ENCODE data around the gene PRKD2. TPM values are rescaled to one million over a fixed set of nuclear protein-coding genes. Genes with fewer than 3 reads are reported as not detected.

The PRKD2 gene
- total and polyA plus RNA-seq, 2 of the 8 experiments (the other 6 are each of a cell fraction or from before 2014, with no cell fraction given): 24.4 to 63.8 TPM

GRCh38 chr19:46640656-46641055 is 76.3 kb downstream of the PRKD2 start:
- Histone ChIP-seq H3K27me3 (replicated peaks in 1 of 4; ENCODE audit: control insufficient read depth in 3 of 4, extremely low read depth in 1 of 4, insufficient read depth in 3 of 4, low read length in 3 of 4) (peaks cover 3 to 40% (median 33%) of the 10 kb centered on the region in 4 experiments), H2BK120ac (replicated peaks; ENCODE audit: low read depth, low read length) (no peak overlapping the region), H3K9me3 (ENCODE audit: insufficient read depth in 2 of 2, low read depth in 1 of 2, low read length in 1 of 2) (no peaks in the 10 kb centered on the region), H3K23ac (ENCODE audit: insufficient read length) (no peak overlapping the region), H3K56ac (replicated peaks; ENCODE audit: insufficient read length, low read depth, low read length) (no peak overlapping the region), H2AFZ (ENCODE audit: low read length) (no peak overlapping the region), H2BK15ac (ENCODE audit: low read length) (no peak overlapping the region), H3K79me1 (ENCODE audit: low read depth, low read length) (no peaks in the 10 kb centered on the region), H4K5ac (ENCODE audit: insufficient read length, low read depth, low read length) (no peak overlapping the region), H4K91ac (replicated peaks; ENCODE audit: insufficient read length, low read length) (no peak overlapping the region), H3K27ac (ENCODE audit: low read depth, low read length) (no peak overlapping the region), H3K14ac (ENCODE audit: insufficient read length) (no peak overlapping the region), H3K4me2 (ENCODE audit: insufficient read depth in 1 of 2, low read depth in 2 of 2, low read length in 2 of 2) (no peak overlapping the region; a peak in 1 of 4 replicates), H3K36me3 (ENCODE audit: control insufficient read depth in 2 of 4, insufficient read depth in 4 of 4, low read length in 3 of 4) (no peaks in the 10 kb centered on the region), H3K4ac (replicated peaks; ENCODE audit: insufficient read length, low read depth, low read length) (no peak overlapping the region), H4K20me1 (replicated peaks in 1 of 2; ENCODE audit: control insufficient read depth in 1 of 2, insufficient read depth in 2 of 2, low read length in 2 of 2) (peaks cover 0 to 9% of the 10 kb centered on the region in 2 experiments), H2BK12ac (ENCODE audit: low read depth, low read length) (no peak overlapping the region), H3K4me3 (ENCODE audit: extremely low read depth in 1 of 4, insufficient read depth in 2 of 4, low read depth in 3 of 4, low read length in 4 of 4) (no peak overlapping the region), H3K9ac (replicated peaks in 1 of 4; ENCODE audit: extremely low read depth in 1 of 4, low read depth in 3 of 4, low read length in 3 of 4) (no peak overlapping the region), H2BK5ac (ENCODE audit: low read depth, low read length) (no peak overlapping the region), H4K8ac (ENCODE audit: extremely low read depth, insufficient read depth, low read length) (no peak overlapping the region), H3K79me2 (ENCODE audit: control insufficient read depth in 1 of 2, insufficient read depth in 2 of 2, low read length in 2 of 2) (no peaks in the 10 kb centered on the region), H3K4me1 (replicated peaks in 1 of 4; ENCODE audit: control insufficient read depth in 3 of 4, insufficient read depth in 4 of 4, low read length in 3 of 4) (peaks cover 0 to 10% (median 6%) of the 10 kb centered on the region in 4 experiments; a peak in 5 of 7 replicates), H2BK20ac (ENCODE audit: low read length) (no peak overlapping the region), H3K18ac (ENCODE audit: extremely low read depth, low read length) (no peak overlapping the region), H3K23me2 (ENCODE audit: low read depth, low read length) (peaks cover 17% of the 10 kb centered on the region), H2AK5ac (ENCODE audit: low read depth, low read length) (no peak overlapping the region)
- POLR2A ChIA-PET (ENCODE audit: partially characterized antibody): interaction anchor here (1.0 to 2.1 kb wide), 2 partner anchors 12 to 34 kb away, joined by 3 to 5 read pairs; no protein-coding TSS in a partner anchor
- DNase-seq (ENCODE audit: low read depth in 1 of 2, low spot score in 2 of 2) (no peak), FAIRE-seq (no peak)
- 74% methylated on average over 2 of the region's 2 CpGs; no CpG with 5 or more reads in 1 of the 2 experiments for WGBS, 2 experiments (ENCODE audit: extremely low coverage in 1 of 2, insufficient coverage in 1 of 2, insufficient read length in 1 of 2, insufficient replicate concordance in 2 of 2, low coverage in 1 of 2, low lambda C conversion rate in 2 of 2, missing lambda C conversion rate in 1 of 2)
- CTCF ChIA-PET (ENCODE audit: partially characterized antibody): interaction anchor here (0.8 to 1.0 kb wide), 3 partner anchors 9 to 61 kb away, joined by 3 read pairs; no protein-coding TSS in a partner anchor
- TF ChIP-seq CEBPB (IDR thresholded peaks at IDR 0.05; ENCODE audit: low read depth, low read length): no peak
- no peak for TF ChIP-seq TCF12 (IDR thresholded peaks at IDR 0.05; ENCODE audit: low read depth, low read length)
- TF ChIP-seq SP2 (IDR thresholded peaks at IDR 0.05; ENCODE audit: low read length): no peak
- TF ChIP-seq PHF8 (conservative IDR thresholded peaks at IDR 0.05; ENCODE audit: low read depth, low read length): no peak
- TF ChIP-seq SUZ12 (IDR thresholded peaks at IDR 0.05; ENCODE audit: low read length): no peak
- no peak for TF ChIP-seq BCL11A (IDR thresholded peaks at IDR 0.05; ENCODE audit: low read depth in 2 of 2, low read length in 2 of 2)
- no peak for TF ChIP-seq TAF1 (IDR thresholded peaks at IDR 0.05; ENCODE audit: low read depth, low read length)
- TF ChIP-seq BRCA1 (IDR thresholded peaks at IDR 0.05; ENCODE audit: low read depth, low read length): no peak
- no peak for TF ChIP-seq EGR1 (IDR thresholded peaks at IDR 0.05; ENCODE audit: borderline replicate concordance, low read depth, low read length)
- no peak for TF ChIP-seq JUND (IDR thresholded peaks at IDR 0.05; ENCODE audit: low read length)
- no peak for TF ChIP-seq CBX5 (IDR thresholded peaks at IDR 0.05; ENCODE audit: low read depth, low read length)
- TF ChIP-seq HDAC6 (IDR thresholded peaks at IDR 0.05; ENCODE audit: low read depth, low read length): no peak
- no peak for TF ChIP-seq RAD21 (IDR thresholded peaks at IDR 0.05 in 1 of 2, conservative IDR thresholded peaks at IDR 0.05 in 1 of 2; ENCODE audit: low read depth in 2 of 2, low read length in 2 of 2)
- TF ChIP-seq BACH1 (IDR thresholded peaks at IDR 0.05; ENCODE audit: low read length): no peak

Data from H1 (cell line).